IPS-20b (cell line): ENCODE results near the gene NKIRAS2.

Experiments used
- H3K27ac ChIP-seq: one replicate; pipeline ENCODE4 v1.5.1; 2013; ENCODE audit warnings: low read length
- H3K27me3 ChIP-seq: 2 replicates; pipeline ENCODE4 v1.6.1; 2013; ENCODE audit warnings: mild to moderate bottlenecking, low read length, inconsistent platforms; ENCODE audit not compliant: insufficient read depth
- H3K36me3 ChIP-seq: 2 replicates; pipeline ENCODE4 v1.6.1; 2013; ENCODE audit warnings: low read depth, mild to moderate bottlenecking, inconsistent platforms, low read length, moderate library complexity; ENCODE audit not compliant: insufficient read depth
- H3K4me1 ChIP-seq: 2 replicates; pipeline ENCODE4 v1.6.1; 2013; ENCODE audit warnings: mild to moderate bottlenecking, control low read depth, inconsistent platforms, low read length, moderate library complexity; ENCODE audit not compliant: insufficient read depth
- H3K4me3 ChIP-seq: 2 replicates; pipeline ENCODE4 v1.5.1; 2013; ENCODE audit warnings: mild to moderate bottlenecking, low read length, inconsistent platforms
- H3K9ac ChIP-seq: 2 replicates; pipeline ENCODE4 v1.6.1; 2013; ENCODE audit warnings: low read depth, mild to moderate bottlenecking, inconsistent platforms, low read length, moderate library complexity
- H3K9me3 ChIP-seq: 2 replicates; pipeline ENCODE4 v1.6.1; 2013; ENCODE audit warnings: mild to moderate bottlenecking, low read depth, low read length, inconsistent platforms; ENCODE audit not compliant: insufficient read depth

Gene NKIRAS2

GRCh38 chr17:42019509-42020404 is at the start of gene NKIRAS2:
Gene NKIRAS2 (plus strand): TSS chr17:42020090. CDS start chr17:42021578, 1,488 bp downstream.
- H3K4me3 ChIP-seq: peak within 1 kb of the TSS; percentile 84
- peak within 1 kb of the TSS; percentile 95 for H3K9ac ChIP-seq
- no peaks in the 10 kb centered on the region for H3K9me3 ChIP-seq
- peaks cover 8% of the 10 kb centered on the region; the same call in 1 of the 2 replicates for H3K4me1 ChIP-seq
- peaks cover 37% of the 10 kb centered on the region for H3K36me3 ChIP-seq
- H3K27ac ChIP-seq: peak within 1 kb of the TSS; percentile 30
- H3K27me3 ChIP-seq: no peaks in the 10 kb centered on the region

- no peak overlapping the region for H3K9ac ChIP-seq
- H3K9me3 ChIP-seq: no peaks in the 10 kb centered on the region
- H3K36me3 ChIP-seq: peaks cover 62% of the 10 kb centered on the region
- H3K4me3 ChIP-seq: no peak overlapping the region
- H3K27ac ChIP-seq: no peak overlapping the region
- no peaks in the 10 kb centered on the region for H3K27me3 ChIP-seq
- H3K4me1 ChIP-seq: peaks cover 2% of the 10 kb centered on the region; the same call in 1 of the 2 replicates
Measured at GRCh38 chr17:41970901-41971331, 49.0 kb upstream of the NKIRAS2 start.

- Histone ChIP-seq H3K4me3 (no peak overlapping the region), H3K9me3 (no peaks in the 10 kb centered on the region), H3K4me1 (0 out of 2 replicates have a peak, but pooled peaks cover 2% of the 10 kb centered on the region), H3K27me3 (no peaks in the 10 kb centered on the region), H3K27ac (no peak overlapping the region), H3K36me3 (peaks cover 72% of the 10 kb centered on the region), H3K9ac (no peak overlapping the region)
Measured at GRCh38 chr17:41971721-41972523, 48.0 kb upstream of the NKIRAS2 start.

GRCh38 chr17:41972571-41973407 is 47.1 kb upstream of the NKIRAS2 start:
- no peak overlapping the region for H3K4me3 ChIP-seq
- H3K9ac ChIP-seq: no peak overlapping the region
- H3K27me3 ChIP-seq: no peaks in the 10 kb centered on the region
- H3K36me3 ChIP-seq: peaks cover 81% of the 10 kb centered on the region
- H3K27ac ChIP-seq: no peak overlapping the region
- H3K4me1 ChIP-seq: no peaks in the 10 kb centered on the region
- no peaks in the 10 kb centered on the region for H3K9me3 ChIP-seq

GRCh38 chr17:41973408-41973811 is 46.5 kb upstream of the NKIRAS2 start:
- H3K9ac ChIP-seq: no peak overlapping the region

GRCh38 chr17:41974031-41974430 is 45.9 kb upstream of the NKIRAS2 start:
- no peaks in the 10 kb centered on the region for H3K27me3 ChIP-seq
- H3K4me3 ChIP-seq: no peak overlapping the region
- no peaks in the 10 kb centered on the region for H3K9me3 ChIP-seq
- H3K27ac ChIP-seq: no peak overlapping the region
- peaks cover 82% of the 10 kb centered on the region for H3K36me3 ChIP-seq
- no peaks in the 10 kb centered on the region for H3K4me1 ChIP-seq
- H3K9ac ChIP-seq: no peak overlapping the region

More at GRCh38 chr17:41973408-41973811, 46.5 kb upstream of the NKIRAS2 start:
- Histone ChIP-seq H3K36me3 (peaks cover 82% of the 10 kb centered on the region), H3K27ac (no peak overlapping the region), H3K27me3 (no peaks in the 10 kb centered on the region), H3K4me3 (no peak overlapping the region), H3K4me1 (no peaks in the 10 kb centered on the region), H3K9me3 (no peaks in the 10 kb centered on the region)

GRCh38 chr17:41974658-41975057 is 45.2 kb upstream of the NKIRAS2 start:
- Histone ChIP-seq H3K36me3 (peaks cover 83% of the 10 kb centered on the region), H3K4me3 (no peak overlapping the region), H3K27me3 (no peaks in the 10 kb centered on the region), H3K9ac (no peak overlapping the region), H3K4me1 (no peaks in the 10 kb centered on the region), H3K9me3 (no peaks in the 10 kb centered on the region), H3K27ac (no peak overlapping the region)

GRCh38 chr17:41975099-41976083 is 44.5 kb upstream of the NKIRAS2 start:
- Histone ChIP-seq H3K27ac (no peak overlapping the region), H3K9me3 (no peaks in the 10 kb centered on the region), H3K4me3 (no peak overlapping the region), H3K9ac (no peak overlapping the region), H3K4me1 (no peaks in the 10 kb centered on the region), H3K36me3 (peaks cover 91% of the 10 kb centered on the region), H3K27me3 (no peaks in the 10 kb centered on the region)

GRCh38 chr17:41976142-41976768 is 43.6 kb upstream of the NKIRAS2 start:
- no peak overlapping the region for H3K9ac ChIP-seq

GRCh38 chr17:41977991-41978390 is 41.9 kb upstream of the NKIRAS2 start:
- H3K27me3 ChIP-seq: no peaks in the 10 kb centered on the region
- no peaks in the 10 kb centered on the region for H3K9me3 ChIP-seq
- no peak overlapping the region for H3K9ac ChIP-seq
- no peak overlapping the region for H3K27ac ChIP-seq
- no peak overlapping the region for H3K4me3 ChIP-seq
- H3K36me3 ChIP-seq: peaks cover 94% of the 10 kb centered on the region
- no peaks in the 10 kb centered on the region for H3K4me1 ChIP-seq

More at GRCh38 chr17:41976142-41976768, 43.6 kb upstream of the NKIRAS2 start:
- H3K27ac ChIP-seq: no peak overlapping the region
- no peak overlapping the region for H3K4me3 ChIP-seq
- H3K27me3 ChIP-seq: no peaks in the 10 kb centered on the region
- H3K36me3 ChIP-seq: peaks cover 93% of the 10 kb centered on the region
- no peaks in the 10 kb centered on the region for H3K4me1 ChIP-seq
- no peaks in the 10 kb centered on the region for H3K9me3 ChIP-seq
